ENCODE results near the gene HEG1. TPM values are rescaled to one million over a fixed set of nuclear protein-coding genes. Genes with fewer than 3 reads are reported as not detected.

The HEG1 gene
- total RNA-seq, 1 experiment from 2014 or later, result 0.33 TPM

- DNase-seq (ENCODE audit: low spot score), result no peak
These were observed 14.4 kb upstream of the HEG1 start for GRCh38 chr3:125069968-125070745.

- no peak for DNase-seq (ENCODE audit: low spot score)
These were observed 13.7 kb upstream of the HEG1 start for GRCh38 chr3:125069452-125069851.

- DNase-seq (ENCODE audit: low spot score), result no peak
These were observed 12.5 kb upstream of the HEG1 start for GRCh38 chr3:125068265-125068664.

DNA sequence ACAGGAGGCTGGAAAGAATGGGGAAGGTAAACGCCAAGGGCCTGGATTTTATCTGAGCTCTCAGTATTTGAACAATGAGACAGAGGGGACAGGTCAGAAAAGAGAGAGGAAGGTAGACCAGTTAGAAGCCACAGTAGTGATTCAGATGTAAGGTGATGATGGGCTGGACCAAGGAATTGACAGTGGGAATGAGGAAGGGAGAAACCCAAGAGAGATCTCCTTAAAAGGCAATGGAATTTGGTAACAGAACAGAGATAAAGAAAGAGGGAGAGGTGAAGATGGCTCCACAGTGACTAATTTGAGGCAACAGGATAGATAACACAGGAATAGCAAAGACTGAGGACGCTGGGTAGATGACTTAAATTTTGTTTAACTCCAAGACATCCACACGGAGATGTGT lies 11.4 kb upstream of the HEG1 start:
- DNase-seq (ENCODE audit: low spot score), result no peak

GRCh38 chr3:125062904-125063618 lies 7.3 kb upstream of the HEG1 start:
- peak; percentile 32 for DNase-seq (ENCODE audit: low spot score)

DNA sequence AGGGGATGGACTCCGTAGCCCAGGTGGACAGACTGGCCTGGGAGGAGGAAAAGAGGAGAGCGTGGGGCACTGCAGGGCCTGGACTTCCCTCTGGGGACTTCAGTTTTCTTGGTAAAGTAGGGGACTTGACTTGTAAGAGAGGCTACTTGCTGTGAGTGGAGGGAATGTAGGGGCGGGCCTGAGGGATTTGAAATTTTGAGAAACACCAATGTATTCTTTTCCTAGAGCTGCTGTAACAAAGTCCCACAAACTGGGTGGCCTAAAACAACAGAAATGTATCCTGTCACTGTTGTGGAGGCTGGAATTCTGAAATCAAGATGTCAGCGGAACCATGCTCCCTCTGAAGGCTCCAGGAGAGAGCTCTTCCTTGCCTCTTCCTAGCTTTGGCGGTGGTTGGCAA lies 5.8 kb upstream of the HEG1 start:
- no peak for DNase-seq (ENCODE audit: low spot score)

DNA sequence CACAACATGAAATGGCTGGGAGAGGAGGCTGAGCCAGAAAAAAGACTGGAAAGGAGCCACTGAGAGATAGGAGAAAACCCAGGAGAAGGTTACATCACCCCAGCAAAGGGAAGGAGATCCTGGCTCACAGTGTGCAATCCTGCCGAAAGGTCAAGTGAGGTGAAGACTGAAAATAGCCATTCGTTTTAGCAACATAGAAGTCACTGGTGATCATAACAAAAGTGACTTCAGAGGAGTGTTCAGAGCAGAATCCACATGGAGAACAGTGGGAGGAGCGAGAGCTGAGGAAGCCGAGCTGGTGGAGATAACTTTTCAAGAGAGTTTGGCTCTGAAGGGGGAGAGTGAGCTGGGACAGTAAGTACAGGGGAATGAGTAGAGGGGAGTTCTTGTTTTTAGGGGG lies 5.4 kb upstream of the HEG1 start:
- no peak for DNase-seq (ENCODE audit: low spot score)

- peak; percentile 64 for DNase-seq (ENCODE audit: low spot score)
These were observed 3.9 kb upstream of the HEG1 start for GRCh38 chr3:125059488-125060245.

GRCh38 chr3:125058959-125059358 lies 3.2 kb upstream of the HEG1 start:
- no peak for DNase-seq (ENCODE audit: low spot score)

- DNase-seq (ENCODE audit: low spot score), result no peak
These were observed 2.7 kb upstream of the HEG1 start for GRCh38 chr3:125058529-125058928.

GRCh38 chr3:125057186-125057850 lies 1.5 kb upstream of the HEG1 start:
- no peak for DNase-seq (ENCODE audit: low spot score)

DNA sequence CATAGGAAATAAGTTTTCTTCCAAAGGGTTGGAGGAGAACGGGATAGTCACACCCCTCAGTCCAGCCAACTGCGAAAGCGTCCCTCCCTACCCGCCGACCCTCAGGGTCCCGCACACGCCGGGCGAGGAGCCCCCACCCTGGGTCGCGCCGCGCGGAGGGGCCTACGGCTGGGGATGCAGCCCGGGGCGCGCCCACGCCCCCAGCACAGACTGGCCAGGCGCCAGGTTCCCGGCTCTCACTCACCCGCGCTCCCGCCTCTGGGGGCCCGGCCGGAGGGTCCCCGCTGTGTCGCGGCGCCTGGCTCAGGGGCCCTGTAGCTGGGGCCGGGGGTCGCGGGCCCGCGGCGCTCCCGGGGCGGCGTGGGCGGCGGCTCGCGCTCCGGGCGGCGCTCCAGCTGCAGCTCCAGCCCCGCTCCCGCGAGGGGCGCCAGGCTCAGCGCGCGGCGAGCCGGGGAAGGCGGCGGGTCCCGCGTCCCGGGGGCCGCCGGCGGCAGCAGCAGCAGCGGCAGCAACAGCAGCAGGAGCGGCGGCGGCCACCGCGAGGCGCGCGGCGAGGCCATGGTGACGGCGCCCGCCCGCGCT lies 375 bp downstream of the HEG1 start:
- DNase-seq (ENCODE audit: low spot score), result no peak

DNA sequence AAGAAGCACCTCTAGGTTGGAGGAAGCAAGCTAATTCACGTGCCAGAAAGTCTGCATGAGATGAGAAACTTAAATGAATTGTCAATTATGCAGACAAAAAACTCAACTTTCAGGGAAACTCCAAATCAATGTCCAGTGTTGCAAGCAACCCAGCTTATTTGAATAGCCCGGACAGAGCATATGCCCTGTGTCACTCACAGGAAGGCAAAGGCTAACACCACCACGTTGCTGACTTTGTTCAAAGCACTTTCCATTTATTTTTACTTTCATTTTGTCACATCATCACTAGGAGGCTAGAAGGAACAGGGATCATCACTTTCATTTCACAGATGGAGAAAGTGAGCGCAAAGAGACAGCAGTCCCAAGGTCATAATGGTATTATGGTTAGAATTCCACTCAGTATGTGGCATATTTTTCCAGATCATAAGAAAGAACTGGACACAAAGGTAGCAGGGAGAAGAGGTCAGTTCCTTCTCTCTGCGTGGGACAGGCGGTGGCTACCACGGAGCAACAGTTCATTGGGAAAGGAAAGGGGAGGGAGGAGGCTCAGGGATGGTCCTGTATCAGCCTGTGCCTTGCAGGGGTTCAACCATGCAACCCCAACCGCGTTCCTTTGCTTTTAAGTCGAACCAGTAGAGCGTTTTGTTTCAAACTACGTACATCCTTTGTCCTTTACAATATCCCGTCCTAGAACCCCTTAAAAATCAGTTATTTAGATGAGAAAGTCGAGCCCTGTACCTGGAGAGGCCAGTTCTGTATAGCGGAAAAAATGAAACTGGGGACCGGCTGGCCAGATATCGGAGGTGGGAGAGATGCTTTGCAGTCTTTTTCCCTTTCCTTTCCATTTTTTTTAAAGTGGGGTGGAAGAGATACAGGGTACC lies 1.1 kb downstream of the HEG1 start:
- DNase-seq (ENCODE audit: low spot score), result peak; percentile 47

DNA sequence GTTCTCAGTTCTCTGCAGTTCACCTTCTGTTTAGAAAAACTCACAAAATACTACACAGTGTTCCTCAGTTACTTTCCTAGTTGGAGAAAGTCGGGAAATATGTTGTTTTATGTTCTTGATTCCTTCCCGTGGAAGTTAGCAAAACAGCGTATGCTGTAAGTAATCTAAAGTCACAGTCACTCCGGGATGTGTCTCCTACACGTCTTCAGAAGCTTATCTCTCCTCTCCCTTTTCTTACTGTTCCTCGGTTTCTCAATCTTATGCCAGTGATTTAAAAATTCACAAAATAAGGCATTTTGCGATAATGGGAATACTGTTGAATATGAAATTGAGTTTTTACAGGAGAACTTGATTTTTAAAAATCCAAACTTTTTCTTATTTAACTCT lies 1.7 kb downstream of the HEG1 start:
- no peak for DNase-seq (ENCODE audit: low spot score)

DNA sequence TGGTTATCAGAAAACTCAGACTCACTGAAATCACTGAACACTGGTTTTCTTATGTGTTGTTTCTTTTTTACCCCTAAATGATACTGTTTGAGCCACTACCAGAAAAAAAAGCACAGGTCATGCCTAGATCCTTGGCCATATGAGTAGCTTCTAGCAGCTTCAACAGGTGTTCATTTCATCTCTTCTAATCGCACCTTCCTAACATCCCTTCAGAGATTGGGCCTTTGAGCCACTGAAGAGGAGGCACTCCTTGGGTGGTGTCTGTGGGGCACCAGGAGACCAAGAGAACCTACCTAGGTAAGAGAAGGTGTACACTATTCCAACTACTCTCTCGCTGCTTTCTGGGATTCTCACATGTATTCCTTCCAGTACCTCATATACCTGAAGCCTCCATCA lies 2.5 kb downstream of the HEG1 start:
- DNase-seq (ENCODE audit: low spot score), result no peak

- no peak for DNase-seq (ENCODE audit: low spot score)
These were observed 3.0 kb downstream of the HEG1 start for GRCh38 chr3:125052624-125053303.

DNA sequence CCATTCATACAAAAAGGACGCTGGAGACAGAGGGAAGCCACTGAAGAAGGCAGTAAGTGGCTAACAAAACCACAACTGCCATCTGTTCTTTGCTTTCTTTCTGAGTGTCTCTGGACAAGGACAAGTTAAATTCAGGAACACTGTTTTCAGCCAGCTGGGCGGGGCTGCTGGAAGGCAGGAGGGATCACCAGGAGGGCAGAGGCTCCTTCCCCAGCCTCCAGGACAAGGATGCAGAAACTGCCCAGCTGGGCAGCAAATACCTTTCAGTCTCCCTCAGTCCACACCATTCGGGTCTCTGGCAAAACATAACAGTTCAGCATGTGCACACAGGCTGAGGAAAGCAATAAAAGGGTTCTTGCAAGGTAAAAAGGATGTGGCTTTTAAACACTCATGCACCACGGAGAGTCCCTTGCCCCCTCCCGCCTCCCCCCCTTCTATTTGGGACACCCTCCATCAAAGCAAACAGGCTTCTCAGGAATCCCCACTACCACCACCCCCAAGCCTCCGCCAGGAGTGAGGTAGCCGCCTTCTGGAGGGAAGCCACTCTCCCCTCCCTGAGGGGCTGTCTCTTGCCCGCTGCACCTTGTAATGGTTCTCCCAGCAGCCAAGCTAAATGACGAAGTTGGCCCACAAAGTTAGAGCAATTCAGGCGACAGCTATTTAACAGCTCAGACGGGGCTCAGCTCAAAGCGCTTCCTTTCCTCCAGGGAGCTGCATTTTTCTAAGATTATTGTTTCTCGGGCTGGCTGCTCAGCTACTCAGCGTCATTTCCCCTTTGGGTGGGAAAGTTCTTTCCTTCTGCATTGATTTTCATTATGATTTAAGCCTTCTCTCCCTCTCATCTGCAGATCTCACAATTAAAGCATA lies 3.8 kb downstream of the HEG1 start:
- no peak for DNase-seq (ENCODE audit: low spot score)

DNA sequence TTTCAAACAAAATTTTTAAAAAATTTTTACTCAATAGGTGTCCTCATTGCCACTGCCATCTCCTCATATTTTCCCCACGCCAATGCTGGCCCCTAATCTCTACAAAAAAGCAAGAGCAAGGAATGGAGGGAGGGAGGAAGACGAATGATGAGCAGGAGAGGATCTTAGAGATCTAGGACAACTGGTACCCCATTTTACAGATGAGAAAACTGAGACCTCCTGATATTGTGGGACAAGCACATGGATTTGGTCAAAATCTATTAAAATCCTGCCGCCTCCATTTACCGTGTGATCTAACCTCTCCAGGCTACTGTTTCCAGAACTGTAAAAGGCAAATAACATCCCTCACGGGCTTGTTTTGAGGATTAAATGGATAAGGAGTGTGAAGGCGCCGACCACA lies 4.6 kb downstream of the HEG1 start:
- DNase-seq (ENCODE audit: low spot score), result no peak

DNA sequence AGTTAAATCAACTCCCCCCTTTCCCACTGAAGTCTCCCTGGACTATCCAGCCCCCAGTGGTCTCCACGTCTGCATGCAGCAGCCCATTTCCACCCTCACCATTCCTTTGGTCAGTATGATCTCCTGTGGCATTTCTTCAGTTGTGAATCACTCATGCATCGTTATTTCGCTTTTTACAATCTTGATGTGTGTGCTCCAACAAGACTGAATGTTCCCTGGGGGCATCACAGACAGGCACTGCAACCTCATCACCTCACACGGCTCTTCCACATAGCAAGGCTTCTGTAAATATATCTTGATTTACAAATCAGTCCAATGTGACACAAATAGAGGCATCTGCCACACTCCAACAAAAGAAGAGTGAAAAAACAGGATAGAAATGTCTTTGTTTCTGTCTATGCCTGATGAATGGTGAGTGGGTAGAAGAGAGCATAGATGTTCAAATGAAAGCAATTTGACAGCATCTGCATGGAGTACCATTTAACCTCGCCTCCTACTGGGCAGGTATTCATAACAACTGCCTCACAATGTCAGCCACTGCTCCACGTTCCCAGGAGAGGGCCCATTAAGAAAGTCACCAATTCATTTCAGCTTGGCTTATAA lies 5.2 kb downstream of the HEG1 start:
- DNase-seq (ENCODE audit: low spot score), result no peak
